Eye (tissue), 1 donor: ENCODE data around the gene NKD1.
"Not testable (repeated sequence)": the region's sequence is repeated elsewhere in the genome, so short reads cannot be mapped to it uniquely, and the experiment has no call there.

Experiments used
- DNase-seq: peaks from one replicate; pipeline ENCODE4 v3.0.0-alpha.2; 2015

Gene NKD1

GRCh38 chr16:50520451-50521245 lies 27.5 kb upstream of the NKD1 start:
- DNase-seq = no peak

GRCh38 chr16:50521246-50521900 lies 26.8 kb upstream of the NKD1 start:
- no peak for DNase-seq

- DNase-seq = no peak
Measured at GRCh38 chr16:50522324-50522723, 25.9 kb upstream of the NKD1 start.

GRCh38 chr16:50523710-50524109 lies 24.5 kb upstream of the NKD1 start:
- no peak for DNase-seq

- DNase-seq = no peak
Measured at GRCh38 chr16:50525262-50525661, 22.9 kb upstream of the NKD1 start.

GRCh38 chr16:50525716-50526115 lies 22.5 kb upstream of the NKD1 start:
- no peak for DNase-seq

- DNase-seq = no peak
Measured at GRCh38 chr16:50526249-50526648, 21.9 kb upstream of the NKD1 start.

GRCh38 chr16:50526796-50527195 lies 21.4 kb upstream of the NKD1 start:
- no peak for DNase-seq

- DNase-seq = no peak
Measured at GRCh38 chr16:50528820-50529219, 19.4 kb upstream of the NKD1 start.

- no peak for DNase-seq
Measured at GRCh38 chr16:50529334-50529733, 18.9 kb upstream of the NKD1 start.

GRCh38 chr16:50530277-50531236 lies 17.6 kb upstream of the NKD1 start:
- DNase-seq = no peak

- no peak for DNase-seq
Measured at GRCh38 chr16:50531359-50531758, 16.8 kb upstream of the NKD1 start.

- no peak for DNase-seq
Measured at GRCh38 chr16:50531901-50532300, 16.3 kb upstream of the NKD1 start.

- DNase-seq = no peak
Measured at GRCh38 chr16:50532576-50532975, 15.6 kb upstream of the NKD1 start.

GRCh38 chr16:50533317-50533716 lies 14.9 kb upstream of the NKD1 start:
- no peak for DNase-seq

GRCh38 chr16:50534091-50534490 lies 14.1 kb upstream of the NKD1 start:
- DNase-seq = no peak

- DNase-seq = no peak
Measured at GRCh38 chr16:50534556-50534955, 13.6 kb upstream of the NKD1 start.

- no peak for DNase-seq
Measured at GRCh38 chr16:50534958-50535357, 13.2 kb upstream of the NKD1 start.

- DNase-seq = no peak
Measured at GRCh38 chr16:50535506-50536257, 12.5 kb upstream of the NKD1 start.

- DNase-seq = not testable (repeated sequence)
Measured at GRCh38 chr16:50536258-50536645, 11.9 kb upstream of the NKD1 start.

- no peak for DNase-seq
Measured at GRCh38 chr16:50537533-50538290, 10.5 kb upstream of the NKD1 start.
